Cardiac muscle cell (in vitro differentiated cells and primary cell): ENCODE results near the gene NR1H2. TPM values are rescaled to one million over a fixed set of nuclear protein-coding genes. Genes with fewer than 3 reads are reported as not detected.
"Not testable (repeated sequence)": the region's sequence is repeated elsewhere in the genome, so short reads cannot be mapped to it uniquely, and the experiment has no call there.

Experiments
- DNase-seq, 2 donors: peaks; one replicate each; pipeline versions ENCODE4 v3.0.0 to v3.0.0-alpha.2; 2010 to 2017; ENCODE audit warnings: low read depth in 1 of 2, low spot score in 1 of 2
- H3K27ac ChIP-seq: fragments of 200-600 bp; sonication (generic); 2 replicates; pipeline ENCODE4 v1.5.1; 2016
- H3K27me3 ChIP-seq: fragments of 200-600 bp; sonication (generic); 2 replicates; pipeline ENCODE4 v1.6.0; 2016; ENCODE audit warnings: control low read depth
- H3K36me3 ChIP-seq: fragments of 200-600 bp; sonication (generic); 2 replicates; pipeline ENCODE4 v1.5.1; 2016; ENCODE audit warnings: control low read depth
- H3K4me1 ChIP-seq: fragments of 200-600 bp; sonication (generic); 2 replicates; pipeline ENCODE4 v1.8.1; 2017; ENCODE audit warnings: low read depth, mild to moderate bottlenecking, mixed run types
- H3K4me3 ChIP-seq: fragments of 200-600 bp; sonication (generic); 2 replicates; pipeline ENCODE4 v1.5.1; 2016; ENCODE audit warnings: mild to moderate bottlenecking
- H3K9me3 ChIP-seq: fragments of 200-600 bp; sonication (generic); 2 replicates; pipeline ENCODE4 v1.5.1; 2017; ENCODE audit warnings: low read depth, mild to moderate bottlenecking, control low read depth
- CTCF ChIP-seq: IDR thresholded peaks from 2 replicates; pipeline ENCODE4 v1.5.1; 2012; ENCODE audit warnings: low read depth, mild to moderate bottlenecking, low read length
- polyA plus RNA-seq: library from polyadenylated mRNA; unstranded; fragments of >200 nt; fragmentation: Nextera tagmentation; extraction: Ambion mirVana; gene quantifications from 2 replicates; pipeline ENCODE4 v1.2.1, GENCODE V29; 2016
- total RNA-seq: library from RNA; depleted of rRNA; stranded (reverse); fragments of >200 nt; gene quantifications from 2 replicates; pipeline ENCODE4 v1.2.3, GENCODE V29; 2016

Gene NR1H2
- total and polyA plus RNA-seq, 2 experiments from 2014 or later: 58.3 to 60.1 TPM

GRCh38 chr19:50329146-50329925, 46.9 kb upstream of the NR1H2 start, which contains the start of gene KCNC3:
TSS of gene KCNC3 (minus strand) at chr19:50329377. CDS start at chr19:50329082, 295 bp downstream.
- Histone ChIP-seq H3K27me3 (no peaks in the 10 kb centered on the region), H3K4me3 (peak within 1 kb of the TSS; percentile 36), H3K27ac (peak within 1 kb of the TSS; percentile 57), H3K36me3 (no peaks in the 10 kb centered on the region), H3K4me1 (peaks cover 33% of the 10 kb centered on the region), H3K9me3 (no peaks in the 10 kb centered on the region)
- DNase-seq: peak; percentile 99 to 100
- no peak for TF ChIP-seq CTCF

GRCh38 chr19:50329926-50330294, 46.3 kb upstream of the NR1H2 start:
- H3K4me1 ChIP-seq: peaks cover 33% of the 10 kb centered on the region
- H3K27ac ChIP-seq: peak overlapping the region; percentile 57

GRCh38 chr19:50330365-50331078, 45.7 kb upstream of the NR1H2 start:
- Histone ChIP-seq H3K4me1 (peaks cover 28% of the 10 kb centered on the region), H3K9me3 (no peaks in the 10 kb centered on the region), H3K36me3 (no peaks in the 10 kb centered on the region), H3K27ac (peak overlapping the region; percentile 57), H3K27me3 (no peaks in the 10 kb centered on the region), H3K4me3 (peak overlapping the region; percentile 46)
- TF ChIP-seq CTCF: no peak
- DNase-seq: peak; percentile 75 to 96

More at GRCh38 chr19:50329926-50330294, 46.3 kb upstream of the NR1H2 start:
- not testable (repeated sequence) for DNase-seq, H3K9me3 ChIP-seq, H3K27me3 ChIP-seq, H3K36me3 ChIP-seq
- peak overlapping the region; percentile 32 for H3K4me3 ChIP-seq

- Histone ChIP-seq H3K4me3 (peak overlapping the region; percentile 46), H3K27me3 (no peaks in the 10 kb centered on the region), H3K4me1 (peaks cover 26% of the 10 kb centered on the region), H3K36me3 (no peaks in the 10 kb centered on the region), H3K27ac (peak overlapping the region; percentile 96), H3K9me3 (no peaks in the 10 kb centered on the region)
- DNase-seq: no peak
- TF ChIP-seq CTCF: no peak
Observed at GRCh38 chr19:50331221-50331993, 44.9 kb upstream of the NR1H2 start.

- H3K27ac ChIP-seq: peak overlapping the region; percentile 96
- no peak for TF ChIP-seq CTCF
- H3K4me3 ChIP-seq: peak overlapping the region; percentile 46
- no peaks in the 10 kb centered on the region for H3K36me3 ChIP-seq
- H3K27me3 ChIP-seq: no peaks in the 10 kb centered on the region
- DNase-seq: no peak
- no peaks in the 10 kb centered on the region for H3K9me3 ChIP-seq
- peaks cover 21% of the 10 kb centered on the region for H3K4me1 ChIP-seq
Observed at GRCh38 chr19:50331994-50332243, 44.3 kb upstream of the NR1H2 start.
